HK-2 (cell line): ENCODE measurements around the gene PFKFB2.
A peak's percentile ranks its signal among the peaks of the same experiment; 100 is the strongest.

Experiments used
- DNase-seq: peaks from one replicate; pipeline ENCODE4 v3.0.0-alpha.2; 2018; ENCODE audit not compliant: unreplicated experiment

PFKFB2 gene

DNA sequence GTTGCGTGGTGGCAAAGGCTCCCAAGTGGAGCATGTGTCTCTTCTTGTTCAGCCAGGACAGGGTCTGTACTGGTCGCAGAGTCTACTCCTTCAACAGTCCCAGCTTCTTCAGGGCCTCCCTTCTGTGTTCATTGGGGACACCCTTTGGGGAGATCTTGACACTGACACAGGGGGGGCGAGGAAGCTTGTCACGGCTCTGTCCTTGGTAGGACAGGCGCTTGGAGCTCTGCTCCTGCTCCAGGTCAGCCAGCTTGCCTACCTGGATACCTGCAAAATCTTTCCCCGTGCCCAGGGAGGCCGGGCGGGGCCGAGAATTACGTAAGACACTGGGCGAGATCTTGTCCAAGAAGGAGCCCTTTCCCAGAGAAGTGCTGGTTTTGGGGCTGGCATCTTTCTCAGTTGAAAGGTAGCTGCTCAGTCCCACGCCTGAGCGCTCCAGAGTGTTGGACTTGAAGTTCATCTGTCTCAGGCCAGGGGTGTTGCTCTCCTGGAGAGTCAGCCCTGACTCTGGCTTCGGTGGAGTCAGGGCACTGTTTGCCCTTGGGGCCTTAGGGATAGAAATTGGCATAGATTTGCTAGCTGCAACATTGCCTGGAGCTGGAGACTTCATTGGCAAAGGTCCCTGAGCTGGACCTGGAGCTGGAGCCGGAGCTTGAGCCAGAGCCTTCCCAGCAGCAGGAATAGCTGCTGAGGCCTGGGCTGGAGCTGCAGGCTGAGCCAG lies 31.0 kb upstream of the PFKFB2 start:
- DNase-seq = no peak

GRCh38 chr1:207022996-207023679 lies 29.9 kb upstream of the PFKFB2 start:
- DNase-seq = no peak

- DNase-seq = no peak
These were observed 28.6 kb upstream of the PFKFB2 start for GRCh38 chr1:207024202-207025145.

DNA sequence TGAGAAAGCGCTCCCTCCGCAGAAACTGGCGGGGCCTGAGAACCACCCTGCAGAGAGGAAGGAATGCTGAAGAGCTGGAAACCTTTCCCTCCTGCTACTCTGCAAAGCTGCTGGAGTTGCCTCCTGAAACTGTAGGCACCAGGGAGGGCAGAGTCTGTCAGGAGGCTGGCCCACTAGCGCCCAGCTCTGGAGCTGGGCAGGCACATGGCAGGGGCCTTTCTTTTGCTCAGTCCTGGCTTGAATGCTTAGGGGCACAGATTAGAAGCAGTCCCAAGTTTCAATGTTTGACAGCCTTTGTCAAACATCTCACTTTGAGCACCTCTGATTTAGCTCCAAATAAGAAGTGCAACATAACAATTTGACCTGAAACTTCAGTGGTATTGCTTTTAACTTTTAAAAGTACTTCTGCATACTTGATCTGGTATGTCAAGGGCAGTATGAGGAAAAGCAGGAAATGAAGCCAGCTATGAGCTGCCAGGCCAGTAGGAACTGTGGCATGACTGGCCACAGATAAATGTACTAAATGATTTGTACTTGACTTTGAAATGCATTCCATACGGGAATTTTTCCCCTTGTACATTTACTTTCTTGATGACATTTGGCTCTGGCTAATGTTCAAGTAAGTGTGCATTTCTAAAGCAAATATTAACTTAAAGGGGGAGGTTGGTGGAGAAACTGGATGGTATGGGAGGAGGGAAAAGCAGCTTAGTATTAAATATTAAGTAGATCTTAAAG lies 27.8 kb upstream of the PFKFB2 start:
- peak; percentile 63 for DNase-seq

DNA sequence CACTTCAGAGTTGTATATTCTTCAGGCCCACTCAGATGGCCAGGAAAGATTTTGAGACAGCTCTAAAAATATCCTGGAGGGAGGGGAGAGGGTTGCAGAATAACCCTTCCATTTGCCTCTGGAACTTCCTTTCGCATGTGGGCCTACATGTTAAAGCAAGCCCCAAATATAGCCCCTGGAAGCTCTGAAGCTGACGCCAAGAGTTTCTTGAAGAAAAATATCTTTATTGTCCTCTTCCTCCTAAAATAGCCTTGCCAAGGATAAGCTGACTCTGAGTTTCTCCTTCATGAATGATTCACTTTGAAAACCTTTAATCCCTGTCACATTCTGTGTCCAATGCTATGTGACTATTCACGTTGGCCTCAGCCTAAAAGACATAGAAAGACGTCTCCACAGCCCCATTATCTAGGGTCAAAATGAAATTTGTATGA lies 27.0 kb upstream of the PFKFB2 start:
- no peak for DNase-seq

GRCh38 chr1:207027206-207027777 lies 25.8 kb upstream of the PFKFB2 start:
- DNase-seq = peak; percentile 95

- DNase-seq = no peak
These were observed 25.2 kb upstream of the PFKFB2 start for GRCh38 chr1:207027921-207028320.

GRCh38 chr1:207028884-207029650 lies 24.0 kb upstream of the PFKFB2 start:
- no peak for DNase-seq

GRCh38 chr1:207029701-207030521 lies 23.2 kb upstream of the PFKFB2 start:
- DNase-seq = no peak

GRCh38 chr1:207030522-207031009 lies 22.5 kb upstream of the PFKFB2 start:
- no peak for DNase-seq

GRCh38 chr1:207031016-207031415 lies 22.1 kb upstream of the PFKFB2 start:
- no peak for DNase-seq

- DNase-seq = no peak
These were observed 21.3 kb upstream of the PFKFB2 start for GRCh38 chr1:207031632-207032264.

DNA sequence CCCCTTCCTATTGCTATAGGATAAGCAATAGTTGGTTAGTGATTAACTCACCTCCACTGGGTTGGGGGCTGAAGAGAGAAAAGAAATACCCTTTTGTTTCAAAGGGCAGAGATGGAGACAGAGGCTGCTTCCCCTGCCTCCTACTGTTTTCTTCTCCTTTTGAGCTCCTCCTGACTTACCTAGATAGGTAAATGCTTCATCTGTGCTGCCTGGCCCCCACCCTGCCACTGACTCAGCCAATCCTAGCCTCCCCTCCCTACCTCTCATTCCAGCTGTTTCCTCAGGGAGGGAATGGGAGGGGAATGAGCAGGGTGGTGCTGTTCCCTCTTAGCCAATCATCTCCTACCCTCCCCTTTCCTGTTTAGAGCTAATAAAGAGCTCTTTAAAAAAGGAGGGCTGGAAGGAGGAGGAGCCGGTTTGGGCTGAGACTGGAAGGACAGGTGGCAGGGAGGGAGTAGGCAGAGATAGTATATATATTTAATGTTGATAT lies 20.5 kb upstream of the PFKFB2 start, which contains the start of gene C1orf116:
TSS of gene C1orf116 (minus strand) at position 229 of the 490 bp plus-strand sequence. CDS start 5,158 bp downstream, outside the sequence.
- DNase-seq = no peak

GRCh38 chr1:207033302-207033701 lies 19.8 kb upstream of the PFKFB2 start:
- no peak for DNase-seq

GRCh38 chr1:207034208-207034607 lies 18.9 kb upstream of the PFKFB2 start:
- DNase-seq = no peak

DNA sequence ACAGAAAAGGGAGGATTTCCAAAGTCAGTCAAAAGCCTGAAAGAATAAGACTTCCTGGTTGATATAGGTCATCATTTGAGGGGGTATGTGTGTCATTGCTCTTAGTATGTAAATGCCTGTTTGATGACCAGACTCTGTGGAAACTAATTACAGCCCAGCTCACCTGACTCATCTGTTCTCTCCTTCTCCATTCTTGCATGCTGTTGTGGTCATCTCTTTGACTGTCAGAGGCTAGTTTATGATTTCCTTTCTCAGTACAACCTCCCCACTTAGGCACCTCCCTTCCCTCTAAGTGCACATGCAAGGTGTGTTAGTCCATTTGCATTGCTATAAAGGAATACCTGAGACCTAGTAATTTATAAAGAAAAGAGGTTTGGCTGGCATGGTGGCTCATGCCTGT lies 18.1 kb upstream of the PFKFB2 start:
- peak; percentile 53 for DNase-seq

GRCh38 chr1:207035877-207036551 lies 17.1 kb upstream of the PFKFB2 start:
- DNase-seq = no peak

DNA sequence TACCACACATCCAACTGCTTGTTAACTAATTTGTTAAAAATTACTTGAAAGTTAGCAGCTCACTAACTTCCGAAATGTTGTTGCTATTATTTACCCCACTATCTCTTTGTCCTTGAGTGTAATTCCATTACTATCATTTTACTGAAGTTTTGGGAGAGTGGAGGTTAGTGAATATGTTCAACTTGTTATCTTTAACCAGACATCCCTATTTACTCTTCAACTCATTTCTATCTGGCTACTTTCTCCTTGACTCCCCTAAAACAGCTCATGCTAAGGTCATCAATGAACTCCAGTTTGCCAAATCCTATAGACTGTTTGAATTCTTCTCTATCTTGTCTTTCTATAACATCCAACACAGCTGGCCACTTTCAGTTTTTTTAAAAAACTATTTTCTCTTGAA lies 16.2 kb upstream of the PFKFB2 start:
- DNase-seq = no peak
